PC-9 (cell line): ENCODE results near the gene BTLA.

Source experiments
- CTCF ChIP-seq: fragments of 200-600 bp; sonication (generic); conservative IDR thresholded peaks from 2 replicates; pipeline ENCODE4 v1.6.1; 2017; ENCODE audit warnings: mixed run types, antibody characterized with exemption, mild to moderate bottlenecking, moderate library complexity
- EZH2 ChIP-seq: fragments of 200-600 bp; sonication (generic); IDR thresholded peaks from 2 replicates; pipeline ENCODE4 v1.8.0; 2017; ENCODE audit warnings: antibody characterized with exemption, low read depth

- TF ChIP-seq CTCF (no peak), EZH2 (no peak)
Measured at GRCh38 chr3:112504123-112504522, 4.9 kb upstream of the BTLA start.
